PC-3 (cell line): Measurements from ENCODE around the gene ZNF692. TPM values are rescaled to one million over a fixed set of nuclear protein-coding genes. Genes with fewer than 3 reads are reported as not detected.
"Not testable (repeated sequence)": the region's sequence is repeated elsewhere in the genome, so short reads cannot be mapped to it uniquely, and the experiment has no call there.

Source experiments
- ATAC-seq: fragments of 200-7000 bp; cut with Tn5 transposase; 2 replicates; pipeline ENCODE4 v1.9.1; 2020; ENCODE audit warnings: mild to moderate bottlenecking, moderate library complexity
- BruUV-seq: library from RNA; stranded (reverse); fragments of 400-500 nt; replicated peaks from 2 replicates; lab custom pipeline; 2021; lab: Mats Ljungman, UMichigan
- CTCF ChIA-PET: fragments of 300-600 bp; sonication (Branson Sonifier 250); formaldehyde crosslinking; loops from one replicate; lab custom pipeline; 2022; ENCODE audit warnings: antibody characterized with exemption; lab: Charles Lee
- POLR2A ChIA-PET: fragments of 300-600 bp; sonication (Branson Sonifier 250); formaldehyde crosslinking; loops from one replicate; lab custom pipeline; 2022; ENCODE audit warnings: antibody characterized with exemption; ENCODE audit not compliant: unreplicated experiment; lab: Charles Lee
- DNase-seq: peaks from one replicate; pipeline ENCODE4 v3.0.0-alpha.2; 2015
- H2AFZ ChIP-seq: fragments of 300-600 bp; sonication (generic); 2 replicates; pipeline ENCODE4 v1.6.0; 2016; ENCODE audit warnings: antibody characterized with exemption, low read length
- H3F3A ChIP-seq: fragments of 300-600 bp; sonication (generic); one replicate; pipeline ENCODE4 v1.6.0; 2017; ENCODE audit warnings: antibody characterized with exemption, low read length, control low read depth, mild to moderate bottlenecking; ENCODE audit not compliant: unreplicated experiment
- H3K27ac ChIP-seq: fragments of 300-600 bp; sonication (generic); 2 replicates; pipeline ENCODE4 v1.5.1; 2016; ENCODE audit warnings: mild to moderate bottlenecking, low read length
- H3K27me3 ChIP-seq: fragments of 300-600 bp; sonication (generic); 2 replicates; pipeline ENCODE4 v1.6.1; 2016; ENCODE audit warnings: low read length, mixed read lengths
- H3K36me3 ChIP-seq: fragments of 300-600 bp; sonication (generic); 2 replicates; pipeline ENCODE4 v1.6.1; 2016; ENCODE audit warnings: low read depth, mixed run types, low read length, mixed read lengths
- H3K4me1 ChIP-seq: fragments of 300-600 bp; sonication (generic); 2 replicates; pipeline ENCODE4 v1.5.1; 2016; ENCODE audit warnings: low read length; ENCODE audit not compliant: insufficient read depth
- H3K4me2 ChIP-seq: fragments of 300-600 bp; sonication (generic); 2 replicates; pipeline ENCODE4 v1.6.0; 2016; ENCODE audit warnings: low read length
- H3K4me3 ChIP-seq: fragments of 300-600 bp; sonication (generic); 2 replicates; pipeline ENCODE4 v1.5.1; 2016; ENCODE audit warnings: mild to moderate bottlenecking, low read length, mixed read lengths
- H3K79me2 ChIP-seq: fragments of 300-600 bp; sonication (generic); 2 replicates; pipeline ENCODE4 v1.6.1; 2017; ENCODE audit warnings: low read length, mixed read lengths
- H3K9ac ChIP-seq: fragments of 300-600 bp; sonication (generic); 2 replicates; pipeline ENCODE4 v1.6.0; 2016; ENCODE audit warnings: mild to moderate bottlenecking, low read length
- H3K9me2 ChIP-seq: fragments of 300-600 bp; sonication (generic); replicated peaks from 2 replicates; pipeline ENCODE4 v1.6.1; 2016; ENCODE audit warnings: mixed run types, low read length, mixed read lengths
- H3K9me3 ChIP-seq: fragments of 300-600 bp; sonication (generic); 2 replicates; pipeline ENCODE4 v1.6.1; 2016; ENCODE audit warnings: low read length, mixed read lengths
- H4K20me1 ChIP-seq: fragments of 300-600 bp; sonication (generic); 2 replicates; pipeline ENCODE4 v1.6.1; 2016; ENCODE audit warnings: low read length, mixed read lengths
- EZH2 ChIP-seq: fragments of 300-600 bp; sonication (generic); IDR thresholded peaks from one replicate; pipeline ENCODE4 v1.6.1; 2017; ENCODE audit warnings: antibody characterized with exemption, mild to moderate bottlenecking, low read length; ENCODE audit not compliant: unreplicated experiment
- EZH2phosphoT487 ChIP-seq: fragments of 300-600 bp; sonication (generic); IDR thresholded peaks from 2 replicates; pipeline ENCODE4 v1.6.1; 2018; ENCODE audit warnings: mild to moderate bottlenecking, antibody characterized with exemption, low read length, borderline replicate concordance
- intact Hi-C: fragments of 100-400 bp; cut with micrococcal nuclease; formaldehyde crosslinking; loops from 2 replicates; pipeline ENCODE4 v1.9.0; 2023
- total RNA-seq: library from RNA; depleted of rRNA; stranded (reverse); fragments of >200 nt; gene quantifications from 2 replicates; pipeline ENCODE4 v1.2.3, GENCODE V29; 2014
- TF ChIP-seq, protein P1 (sequence below): fragments of 300-600 bp; sonication (generic); conservative IDR thresholded peaks from 2 replicates; pipeline ENCODE4 v1.5.1; 2017; ENCODE audit warnings: antibody characterized with exemption, low read depth, mild to moderate bottlenecking, low read length

The ZNF692 gene
- total RNA-seq, 1 experiment from 2014 or later = 85.4 TPM

DNA sequence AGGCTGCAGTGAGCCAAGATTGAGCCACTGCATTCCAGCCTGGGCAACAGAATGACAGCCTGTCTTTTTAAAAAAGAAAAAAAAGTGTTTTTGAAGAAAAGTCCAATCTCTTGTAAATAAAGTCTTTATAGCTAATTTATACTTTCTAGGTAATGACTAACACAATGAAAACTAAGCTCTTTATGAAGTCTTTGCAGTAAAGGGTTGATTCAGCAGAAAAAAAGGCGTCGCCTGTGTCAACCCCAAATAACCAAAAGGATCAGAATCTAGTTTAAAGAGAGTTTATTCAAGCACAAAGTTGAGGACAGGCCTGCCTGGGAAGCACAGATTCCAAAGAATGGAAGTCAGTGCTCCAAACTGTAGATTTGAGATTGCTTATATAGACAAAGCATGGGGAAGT is 32.9 kb upstream of the ZNF692 start:
- no TSS peak for BruUV-seq
- intact Hi-C loops = no loop called here
- POLR2A ChIA-PET = no interaction called here

DNA sequence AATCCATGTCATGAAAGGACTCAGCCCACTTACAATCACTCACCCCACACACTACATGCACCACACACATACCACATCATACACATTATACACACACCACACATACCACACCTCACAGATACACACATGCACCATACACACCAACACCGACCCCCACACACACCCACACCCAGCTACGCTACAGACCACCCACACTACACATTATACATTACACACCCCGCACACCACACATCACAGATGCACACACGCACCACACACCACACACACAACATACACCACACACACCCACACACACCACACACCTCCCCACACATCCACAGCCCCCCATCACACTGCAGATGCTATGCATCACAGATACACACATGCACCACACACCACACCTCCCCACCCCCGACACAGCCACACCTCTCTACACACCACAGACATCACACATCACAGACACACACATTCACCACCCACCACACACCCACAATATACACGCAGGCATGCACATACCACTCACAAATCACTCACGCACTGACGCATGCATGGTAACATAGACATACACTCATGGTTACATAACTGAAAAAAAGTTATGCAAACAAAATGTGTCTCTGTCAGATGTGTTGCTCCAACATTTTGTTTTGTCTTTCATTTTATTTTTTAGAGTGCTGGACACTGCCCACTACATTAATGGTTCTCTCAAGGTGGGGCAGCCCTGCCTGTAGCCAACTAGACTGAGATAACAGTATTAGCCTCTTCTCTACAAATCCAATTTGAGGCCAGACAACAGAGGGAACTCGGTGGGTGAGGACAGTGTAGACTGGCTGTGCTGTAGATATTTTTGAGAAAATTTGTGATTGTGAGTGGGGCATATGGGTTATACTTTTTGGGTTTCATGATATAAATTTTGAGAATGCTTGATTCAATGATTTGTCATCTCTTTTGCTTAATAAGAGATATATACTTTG is 31.9 kb upstream of the ZNF692 start:
- ATAC-seq = no peak
- no peak overlapping the region for H3K4me3 ChIP-seq
- H3K4me1 ChIP-seq = no peaks in the 10 kb centered on the region
- no peak overlapping the region for H2AFZ ChIP-seq
- no peaks in the 10 kb centered on the region for H3K36me3 ChIP-seq
- no peak for DNase-seq
- no peak overlapping the region for H3K27ac ChIP-seq
- ChIA-PET CTCF (no interaction called here), POLR2A (no interaction called here)
- no peaks in the 10 kb centered on the region for H3F3A ChIP-seq
- no peaks in the 10 kb centered on the region for H3K9me2 ChIP-seq
- H3K4me2 ChIP-seq = no peak overlapping the region
- H3K27me3 ChIP-seq = no peaks in the 10 kb centered on the region
- no peaks in the 10 kb centered on the region for H3K9me3 ChIP-seq
- BruUV-seq = no TSS peak
- H3K9ac ChIP-seq = no peak overlapping the region
- TF ChIP-seq EZH2phosphoT487 (no peak), EZH2 (no peak)
- TF ChIP-seq, protein P1, sequence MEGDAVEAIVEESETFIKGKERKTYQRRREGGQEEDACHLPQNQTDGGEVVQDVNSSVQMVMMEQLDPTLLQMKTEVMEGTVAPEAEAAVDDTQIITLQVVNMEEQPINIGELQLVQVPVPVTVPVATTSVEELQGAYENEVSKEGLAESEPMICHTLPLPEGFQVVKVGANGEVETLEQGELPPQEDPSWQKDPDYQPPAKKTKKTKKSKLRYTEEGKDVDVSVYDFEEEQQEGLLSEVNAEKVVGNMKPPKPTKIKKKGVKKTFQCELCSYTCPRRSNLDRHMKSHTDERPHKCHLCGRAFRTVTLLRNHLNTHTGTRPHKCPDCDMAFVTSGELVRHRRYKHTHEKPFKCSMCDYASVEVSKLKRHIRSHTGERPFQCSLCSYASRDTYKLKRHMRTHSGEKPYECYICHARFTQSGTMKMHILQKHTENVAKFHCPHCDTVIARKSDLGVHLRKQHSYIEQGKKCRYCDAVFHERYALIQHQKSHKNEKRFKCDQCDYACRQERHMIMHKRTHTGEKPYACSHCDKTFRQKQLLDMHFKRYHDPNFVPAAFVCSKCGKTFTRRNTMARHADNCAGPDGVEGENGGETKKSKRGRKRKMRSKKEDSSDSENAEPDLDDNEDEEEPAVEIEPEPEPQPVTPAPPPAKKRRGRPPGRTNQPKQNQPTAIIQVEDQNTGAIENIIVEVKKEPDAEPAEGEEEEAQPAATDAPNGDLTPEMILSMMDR = no peak
- no peaks in the 10 kb centered on the region for H4K20me1 ChIP-seq
- no peaks in the 10 kb centered on the region for H3K79me2 ChIP-seq
- intact Hi-C loops = no loop called here

More for the DNA sequence above, 32.9 kb upstream of the ZNF692 start:
- TF ChIP-seq, protein P1 = no peak
- TF ChIP-seq EZH2 (no peak), EZH2phosphoT487 (no peak)
- Histone ChIP-seq H3K27me3 (no peaks in the 10 kb centered on the region), H3K27ac (no peak overlapping the region), H2AFZ (no peak overlapping the region), H3K9me3 (no peaks in the 10 kb centered on the region), H3K4me3 (no peak overlapping the region), H3K9ac (no peak overlapping the region), H4K20me1 (no peaks in the 10 kb centered on the region), H3K4me1 (no peaks in the 10 kb centered on the region), H3K79me2 (no peaks in the 10 kb centered on the region), H3F3A (no peaks in the 10 kb centered on the region), H3K36me3 (no peaks in the 10 kb centered on the region), H3K9me2 (no peaks in the 10 kb centered on the region), H3K4me2 (no peak overlapping the region)
- ATAC-seq (peak; percentile 18; the same call in 1 of the 2 replicates), DNase-seq (no peak)
- CTCF ChIA-PET = no interaction called here

DNA sequence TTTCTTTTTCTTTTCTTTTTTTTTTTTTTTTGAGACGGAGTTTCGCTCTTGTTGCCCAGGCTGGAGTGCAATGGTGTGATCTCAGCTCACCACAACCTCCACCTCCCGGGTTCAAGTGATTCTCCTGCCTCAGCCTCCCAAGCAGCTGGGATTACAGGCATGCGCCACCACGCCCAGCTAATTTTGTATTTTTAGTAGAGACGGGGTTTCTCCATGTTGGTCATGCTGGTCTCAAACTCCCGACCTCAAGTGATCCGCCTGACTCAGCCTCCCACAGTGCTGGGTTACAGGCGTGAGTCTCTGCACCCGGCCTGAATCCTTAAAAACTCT is 31.0 kb upstream of the ZNF692 start:
- DNase-seq, BruUV-seq, H3K4me1 ChIP-seq, H3F3A ChIP-seq, H3K9me3 ChIP-seq, H4K20me1 ChIP-seq, H3K27me3 ChIP-seq, H3K27ac ChIP-seq, H3K79me2 ChIP-seq, H2AFZ ChIP-seq, H3K9me2 ChIP-seq, CTCF ChIA-PET, ATAC-seq, H3K4me2 ChIP-seq, intact Hi-C loops, H3K9ac ChIP-seq, POLR2A ChIA-PET, H3K4me3 ChIP-seq, H3K36me3 ChIP-seq: not testable (repeated sequence)
